Liver (tissue), 3 donors: Measurements from ENCODE around the gene CNOT8.

ENCODE experiments used
- EGR1 ChIP-seq, 2 donors: IDR thresholded peaks; 2 replicates each; pipeline ENCODE4 v1.6.1; 2016 to 2018; ENCODE audit warnings: antibody characterized with exemption in 2 of 2, low read depth in 2 of 2
- FOXA1 ChIP-seq: IDR thresholded peaks from 2 replicates; pipeline ENCODE4 v1.6.1; 2016; ENCODE audit warnings: antibody characterized with exemption
- GABPA ChIP-seq, 2 donors: IDR thresholded peaks in 1 of 2; conservative IDR thresholded peaks in 1 of 2; 2 replicates each; pipeline ENCODE4 v1.6.1; 2016; ENCODE audit warnings: antibody characterized with exemption in 2 of 2, mild to moderate bottlenecking in 1 of 2, moderate library complexity in 1 of 2
- NR2F2 ChIP-seq: IDR thresholded peaks from 2 replicates; pipeline ENCODE4 v1.6.1; 2016; ENCODE audit warnings: antibody characterized with exemption
- RAD21 ChIP-seq, 2 donors: IDR thresholded peaks; 2 replicates each; pipeline ENCODE4 v1.6.1; 2016; ENCODE audit warnings: antibody characterized with exemption in 2 of 2, mild to moderate bottlenecking in 2 of 2
- YY1 ChIP-seq: IDR thresholded peaks from 2 replicates; pipeline ENCODE4 v1.6.1; 2016; ENCODE audit warnings: antibody characterized with exemption, mild to moderate bottlenecking
- TF ChIP-seq, protein P1 (sequence below): fragments of 150-350 bp; IDR thresholded peaks from 2 replicates; pipeline ENCODE4 v1.5.1; 2017; ENCODE audit warnings: improper control_type of control experiment, low read depth, low read length; ENCODE audit not compliant: missing input control
- TF ChIP-seq, protein P2 (sequence below): IDR thresholded peaks from 2 replicates; pipeline ENCODE4 v1.6.1; 2016; ENCODE audit warnings: antibody characterized with exemption
- TF ChIP-seq, protein P3 (sequence below): IDR thresholded peaks from 2 replicates; pipeline ENCODE4 v1.6.1; 2016; ENCODE audit warnings: antibody characterized with exemption
- TF ChIP-seq, protein P4 (sequence below): IDR thresholded peaks from 2 replicates; pipeline ENCODE4 v1.6.1; 2016; ENCODE audit warnings: antibody characterized with exemption
- donor health status: healthy.
- donor health status: healthy.

DNA sequence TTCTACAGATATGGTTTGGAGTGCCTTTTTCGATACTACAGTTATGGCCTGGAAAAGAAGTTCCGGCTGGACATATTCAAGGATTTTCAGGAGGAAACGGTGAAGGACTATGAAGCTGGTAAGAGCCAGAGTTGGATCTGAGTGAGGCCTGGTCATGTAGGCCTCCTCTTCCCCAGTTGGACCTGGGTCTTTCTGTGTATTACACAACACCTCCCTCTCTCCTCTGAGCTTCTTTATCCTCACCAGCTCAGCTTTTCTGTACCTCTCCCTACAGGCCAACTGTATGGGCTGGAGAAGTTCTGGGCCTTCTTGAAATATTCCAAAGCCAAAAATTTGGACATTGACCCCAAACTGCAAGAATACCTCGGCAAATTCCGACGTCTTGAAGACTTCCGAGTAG, 47.2 kb upstream of the CNOT8 start:
- TF ChIP-seq EGR1 (IDR thresholded peaks at IDR 0.05; ENCODE audit: low read depth in 2 of 2) (no peak), NR2F2 (no peak), FOXA1 (no peak), YY1 (no peak), RAD21 (IDR thresholded peaks at IDR 0.05) (no peak), GABPA (IDR thresholded peaks at IDR 0.05 in 1 of 2, conservative IDR thresholded peaks at IDR 0.05 in 1 of 2) (no peak)
- TF ChIP-seq, protein P1, sequence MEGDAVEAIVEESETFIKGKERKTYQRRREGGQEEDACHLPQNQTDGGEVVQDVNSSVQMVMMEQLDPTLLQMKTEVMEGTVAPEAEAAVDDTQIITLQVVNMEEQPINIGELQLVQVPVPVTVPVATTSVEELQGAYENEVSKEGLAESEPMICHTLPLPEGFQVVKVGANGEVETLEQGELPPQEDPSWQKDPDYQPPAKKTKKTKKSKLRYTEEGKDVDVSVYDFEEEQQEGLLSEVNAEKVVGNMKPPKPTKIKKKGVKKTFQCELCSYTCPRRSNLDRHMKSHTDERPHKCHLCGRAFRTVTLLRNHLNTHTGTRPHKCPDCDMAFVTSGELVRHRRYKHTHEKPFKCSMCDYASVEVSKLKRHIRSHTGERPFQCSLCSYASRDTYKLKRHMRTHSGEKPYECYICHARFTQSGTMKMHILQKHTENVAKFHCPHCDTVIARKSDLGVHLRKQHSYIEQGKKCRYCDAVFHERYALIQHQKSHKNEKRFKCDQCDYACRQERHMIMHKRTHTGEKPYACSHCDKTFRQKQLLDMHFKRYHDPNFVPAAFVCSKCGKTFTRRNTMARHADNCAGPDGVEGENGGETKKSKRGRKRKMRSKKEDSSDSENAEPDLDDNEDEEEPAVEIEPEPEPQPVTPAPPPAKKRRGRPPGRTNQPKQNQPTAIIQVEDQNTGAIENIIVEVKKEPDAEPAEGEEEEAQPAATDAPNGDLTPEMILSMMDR = no peak
- TF ChIP-seq, protein P2, sequence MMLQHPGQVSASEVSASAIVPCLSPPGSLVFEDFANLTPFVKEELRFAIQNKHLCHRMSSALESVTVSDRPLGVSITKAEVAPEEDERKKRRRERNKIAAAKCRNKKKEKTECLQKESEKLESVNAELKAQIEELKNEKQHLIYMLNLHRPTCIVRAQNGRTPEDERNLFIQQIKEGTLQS = no peak
- TF ChIP-seq, protein P3, sequence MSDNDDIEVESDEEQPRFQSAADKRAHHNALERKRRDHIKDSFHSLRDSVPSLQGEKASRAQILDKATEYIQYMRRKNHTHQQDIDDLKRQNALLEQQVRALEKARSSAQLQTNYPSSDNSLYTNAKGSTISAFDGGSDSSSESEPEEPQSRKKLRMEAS = no peak
- TF ChIP-seq, protein P4, sequence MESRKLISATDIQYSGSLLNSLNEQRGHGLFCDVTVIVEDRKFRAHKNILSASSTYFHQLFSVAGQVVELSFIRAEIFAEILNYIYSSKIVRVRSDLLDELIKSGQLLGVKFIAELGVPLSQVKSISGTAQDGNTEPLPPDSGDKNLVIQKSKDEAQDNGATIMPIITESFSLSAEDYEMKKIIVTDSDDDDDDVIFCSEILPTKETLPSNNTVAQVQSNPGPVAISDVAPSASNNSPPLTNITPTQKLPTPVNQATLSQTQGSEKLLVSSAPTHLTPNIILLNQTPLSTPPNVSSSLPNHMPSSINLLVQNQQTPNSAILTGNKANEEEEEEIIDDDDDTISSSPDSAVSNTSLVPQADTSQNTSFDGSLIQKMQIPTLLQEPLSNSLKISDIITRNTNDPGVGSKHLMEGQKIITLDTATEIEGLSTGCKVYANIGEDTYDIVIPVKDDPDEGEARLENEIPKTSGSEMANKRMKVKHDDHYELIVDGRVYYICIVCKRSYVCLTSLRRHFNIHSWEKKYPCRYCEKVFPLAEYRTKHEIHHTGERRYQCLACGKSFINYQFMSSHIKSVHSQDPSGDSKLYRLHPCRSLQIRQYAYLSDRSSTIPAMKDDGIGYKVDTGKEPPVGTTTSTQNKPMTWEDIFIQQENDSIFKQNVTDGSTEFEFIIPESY = no peak
